ENCODE results near the gene GCC2. TPM values are rescaled to one million over a fixed set of nuclear protein-coding genes. Genes with fewer than 3 reads are reported as not detected.

GCC2 gene
- total and polyA plus RNA-seq, 2 of the 13 experiments (the other 11 are each of a cell fraction or from before 2014, with no cell fraction given) = 17.6 to 22.5 TPM

DNA sequence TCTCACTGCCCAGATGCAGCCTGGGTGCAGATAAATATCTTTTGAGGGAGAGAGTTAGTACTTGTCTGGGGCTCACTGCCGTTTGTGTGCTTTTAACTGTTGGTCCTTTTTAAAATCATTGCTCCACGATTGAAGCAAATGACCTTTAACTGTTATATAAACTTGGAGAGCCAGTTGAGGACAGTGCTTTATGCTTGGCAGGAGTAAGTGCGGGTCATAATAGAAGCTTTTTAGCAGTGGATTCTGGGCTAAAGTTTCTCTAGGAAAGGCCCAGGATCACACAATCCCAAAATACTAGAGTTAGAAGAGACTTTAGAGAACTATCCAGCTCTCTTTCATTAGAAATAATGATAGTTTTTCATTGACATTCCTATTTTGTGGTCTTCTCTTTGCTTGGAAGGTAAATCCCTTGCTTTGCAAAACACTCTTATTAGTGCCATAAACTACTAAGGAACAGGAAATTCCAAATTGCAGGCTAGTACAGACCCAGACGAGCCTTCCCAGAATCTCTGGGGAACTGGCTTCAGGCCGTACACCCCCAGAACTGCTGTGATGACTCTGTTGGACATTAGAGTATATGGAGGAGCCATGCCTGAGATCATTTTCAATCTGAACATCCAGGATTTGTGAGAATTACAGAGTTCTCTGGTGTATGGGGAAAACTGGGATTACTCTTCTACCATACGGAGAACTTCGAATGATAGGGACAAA, 104.4 kb downstream of the GCC2 start:
- TF ChIP-seq, protein P1, sequence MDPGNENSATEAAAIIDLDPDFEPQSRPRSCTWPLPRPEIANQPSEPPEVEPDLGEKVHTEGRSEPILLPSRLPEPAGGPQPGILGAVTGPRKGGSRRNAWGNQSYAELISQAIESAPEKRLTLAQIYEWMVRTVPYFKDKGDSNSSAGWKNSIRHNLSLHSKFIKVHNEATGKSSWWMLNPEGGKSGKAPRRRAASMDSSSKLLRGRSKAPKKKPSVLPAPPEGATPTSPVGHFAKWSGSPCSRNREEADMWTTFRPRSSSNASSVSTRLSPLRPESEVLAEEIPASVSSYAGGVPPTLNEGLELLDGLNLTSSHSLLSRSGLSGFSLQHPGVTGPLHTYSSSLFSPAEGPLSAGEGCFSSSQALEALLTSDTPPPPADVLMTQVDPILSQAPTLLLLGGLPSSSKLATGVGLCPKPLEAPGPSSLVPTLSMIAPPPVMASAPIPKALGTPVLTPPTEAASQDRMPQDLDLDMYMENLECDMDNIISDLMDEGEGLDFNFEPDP (CRISPR knock-in tag; conservative IDR thresholded peaks at IDR 0.05) = no peak
- TF ChIP-seq KDM6A (CRISPR knock-in tag; IDR thresholded peaks at IDR 0.05; ENCODE audit: low read depth) = no peak
- no peak for TF ChIP-seq JUN (CRISPR knock-in tag; IDR thresholded peaks at IDR 0.05)
- TF ChIP-seq JARID2 (CRISPR knock-in tag; IDR thresholded peaks at IDR 0.05; ENCODE audit: insufficient replicate concordance) = no peak
- TF ChIP-seq ZNF124 (CRISPR knock-in tag; IDR thresholded peaks at IDR 0.05) = no peak
- TF ChIP-seq MAFG (CRISPR knock-in tag; IDR thresholded peaks at IDR 0.05) = no peak
- TF ChIP-seq SRF (IDR thresholded peaks at IDR 0.05; ENCODE audit: low read depth, low read length) = no peak
- TF ChIP-seq ADNP (CRISPR knock-in tag; IDR thresholded peaks at IDR 0.05) = no peak
- no peak for TF ChIP-seq NR2F6 (IDR thresholded peaks at IDR 0.05)
- TF ChIP-seq NR2F6 (CRISPR knock-in tag; IDR thresholded peaks at IDR 0.05) = no peak
- TF ChIP-seq, protein P2, sequence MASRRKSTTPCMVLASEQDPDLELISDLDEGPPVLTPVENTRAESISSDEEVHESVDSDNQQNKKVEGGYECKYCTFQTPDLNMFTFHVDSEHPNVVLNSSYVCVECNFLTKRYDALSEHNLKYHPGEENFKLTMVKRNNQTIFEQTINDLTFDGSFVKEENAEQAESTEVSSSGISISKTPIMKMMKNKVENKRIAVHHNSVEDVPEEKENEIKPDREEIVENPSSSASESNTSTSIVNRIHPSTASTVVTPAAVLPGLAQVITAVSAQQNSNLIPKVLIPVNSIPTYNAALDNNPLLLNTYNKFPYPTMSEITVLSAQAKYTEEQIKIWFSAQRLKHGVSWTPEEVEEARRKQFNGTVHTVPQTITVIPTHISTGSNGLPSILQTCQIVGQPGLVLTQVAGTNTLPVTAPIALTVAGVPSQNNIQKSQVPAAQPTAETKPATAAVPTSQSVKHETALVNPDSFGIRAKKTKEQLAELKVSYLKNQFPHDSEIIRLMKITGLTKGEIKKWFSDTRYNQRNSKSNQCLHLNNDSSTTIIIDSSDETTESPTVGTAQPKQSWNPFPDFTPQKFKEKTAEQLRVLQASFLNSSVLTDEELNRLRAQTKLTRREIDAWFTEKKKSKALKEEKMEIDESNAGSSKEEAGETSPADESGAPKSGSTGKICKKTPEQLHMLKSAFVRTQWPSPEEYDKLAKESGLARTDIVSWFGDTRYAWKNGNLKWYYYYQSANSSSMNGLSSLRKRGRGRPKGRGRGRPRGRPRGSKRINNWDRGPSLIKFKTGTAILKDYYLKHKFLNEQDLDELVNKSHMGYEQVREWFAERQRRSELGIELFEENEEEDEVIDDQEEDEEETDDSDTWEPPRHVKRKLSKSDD (CRISPR knock-in tag; IDR thresholded peaks at IDR 0.05; ENCODE audit: low read depth) = no peak
- no peak for TF ChIP-seq CAMTA2 (CRISPR knock-in tag; IDR thresholded peaks at IDR 0.05; ENCODE audit: borderline replicate concordance)
- TF ChIP-seq EEA1 (CRISPR knock-in tag; IDR thresholded peaks at IDR 0.05; ENCODE audit: borderline replicate concordance) = no peak
- TF ChIP-seq NFE2 (CRISPR knock-in tag; IDR thresholded peaks at IDR 0.05) = no peak
- no peak for TF ChIP-seq SIN3B (IDR thresholded peaks at IDR 0.05; ENCODE audit: low read length)
- TF ChIP-seq ZNF136 (CRISPR knock-in tag; IDR thresholded peaks at IDR 0.05; ENCODE audit: low read depth) = no peak
- TF ChIP-seq, protein P3, sequence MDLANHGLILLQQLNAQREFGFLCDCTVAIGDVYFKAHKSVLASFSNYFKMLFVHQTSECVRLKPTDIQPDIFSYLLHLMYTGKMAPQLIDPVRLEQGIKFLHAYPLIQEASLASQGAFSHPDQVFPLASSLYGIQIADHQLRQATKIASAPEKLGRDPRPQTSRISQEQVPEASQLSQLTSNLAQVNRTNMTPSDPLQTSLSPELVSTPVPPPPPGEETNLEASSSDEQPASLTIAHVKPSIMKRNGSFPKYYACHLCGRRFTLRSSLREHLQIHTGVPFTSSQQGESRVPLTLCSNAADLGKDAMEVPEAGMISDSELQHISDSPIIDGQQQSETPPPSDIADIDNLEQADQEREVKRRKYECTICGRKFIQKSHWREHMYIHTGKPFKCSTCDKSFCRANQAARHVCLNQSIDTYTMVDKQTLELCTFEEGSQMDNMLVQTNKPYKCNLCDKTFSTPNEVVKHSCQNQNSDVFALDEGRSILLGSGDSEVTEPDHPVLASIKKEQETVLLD (CRISPR knock-in tag; IDR thresholded peaks at IDR 0.05; ENCODE audit: low read depth) = no peak
- TF ChIP-seq, protein P4, sequence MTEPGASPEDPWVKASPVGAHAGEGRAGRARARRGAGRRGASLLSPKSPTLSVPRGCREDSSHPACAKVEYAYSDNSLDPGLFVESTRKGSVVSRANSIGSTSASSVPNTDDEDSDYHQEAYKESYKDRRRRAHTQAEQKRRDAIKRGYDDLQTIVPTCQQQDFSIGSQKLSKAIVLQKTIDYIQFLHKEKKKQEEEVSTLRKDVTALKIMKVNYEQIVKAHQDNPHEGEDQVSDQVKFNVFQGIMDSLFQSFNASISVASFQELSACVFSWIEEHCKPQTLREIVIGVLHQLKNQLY (CRISPR knock-in tag; IDR thresholded peaks at IDR 0.05) = no peak
- TF ChIP-seq ZNF33A (CRISPR knock-in tag; IDR thresholded peaks at IDR 0.05; ENCODE audit: borderline replicate concordance) = no peak
- no peak for TF ChIP-seq ZNF121 (CRISPR knock-in tag; IDR thresholded peaks at IDR 0.05)
- Histone ChIP-seq H3K4me3 (replicated peaks in 1 of 3; ENCODE audit: insufficient read depth in 1 of 3, low read depth in 2 of 3, low read length in 3 of 3) (no peak overlapping the region), H3K79me2 (ENCODE audit: insufficient read depth, low read length) (peaks cover 77% of the 10 kb centered on the region), H3K27me3 (ENCODE audit: control insufficient read depth in 1 of 2, insufficient read depth in 2 of 2, low read length in 2 of 2) (no peaks in the 10 kb centered on the region), H3K4me2 (ENCODE audit: low read depth, low read length) (no peak overlapping the region), H2AFZ (ENCODE audit: low read length) (no peak overlapping the region), H4K20me1 (ENCODE audit: insufficient read depth, low read length) (peaks cover 8% of the 10 kb centered on the region), H3K9ac (ENCODE audit: insufficient read depth, low read depth, low read length) (no peak overlapping the region), H3K27ac (ENCODE audit: extremely low read length, insufficient read depth, low read length) (no peak overlapping the region), H3K4me1 (ENCODE audit: insufficient read depth, low read length) (peaks cover 18% of the 10 kb centered on the region), H3K36me3 (replicated peaks in 1 of 2; ENCODE audit: control insufficient read depth in 1 of 2, insufficient read depth in 2 of 2, low read length in 2 of 2) (no peaks in the 10 kb centered on the region), H3K9me3 (ENCODE audit: low read length) (no peaks in the 10 kb centered on the region)
- intact Hi-C loops (cut with micrococcal nuclease; ENCODE audit: unreplicated experiment) (no loop called here), in situ Hi-C loops (cut with HindIII; ENCODE audit: extremely low pct_ligation_motif_present, low pct_unique_long_range_greater_than_20kb) (no loop called here)
- no peak for FAIRE-seq
- no TSS peak for BruUV-seq (replicated peaks)
- CTCF ChIA-PET (ENCODE audit: low intra/inter-chr PET ratio, low total read pairs) = no interaction called here
- 86% methylated on average over 7 of the region's 7 CpGs for WGBS (ENCODE audit: low lambda C conversion rate)
- POLR2A ChIA-PET = no interaction called here
- no peak for DNase-seq (ENCODE audit: low spot score)
- ATAC-seq = peak; percentile 23; the same call in 2 of the 3 replicates
